HepG2 (cell line): ENCODE measurements around the gene CERS6. TPM values are rescaled to one million over a fixed set of nuclear protein-coding genes. Genes with fewer than 3 reads are reported as not detected.

Source experiments
- ATAC-seq: fragments of 200-7000 bp; cut with Tn5 transposase; 3 replicates; pipeline ENCODE4 v1.9.1; 2020; ENCODE audit warnings: mild to moderate bottlenecking, moderate library complexity
- BruUV-seq: library from RNA; stranded (reverse); fragments of 400-500 nt; replicated peaks from 2 replicates; lab custom pipeline; 2021; lab: Mats Ljungman, UMichigan
- CTCF ChIA-PET: fragments of 300-600 bp; formaldehyde crosslinking; extraction: SDS; loops from one replicate; lab custom pipeline; 2021; ENCODE audit warnings: low total read pairs, inconsistent platforms, low intra/inter-chr PET ratio; lab: Yijun Ruan, JAX
- POLR2A ChIA-PET: fragments of 350-600 bp; sonication (Branson Sonifier 250); formaldehyde crosslinking; loops from one replicate; lab custom pipeline; 2020; ENCODE audit warnings: antibody characterized with exemption, inconsistent platforms; lab: Yijun Ruan, JAX
- DNase-seq: peaks from one replicate; pipeline ENCODE4 v3.0.0-alpha.2; 2015; ENCODE audit warnings: low spot score
- FAIRE-seq: peaks from 3 replicates; lab custom pipeline; 2011; peaks lifted over from hg19 to GRCh38; lab: Jason Lieb, UNC
- H2AFZ ChIP-seq: one replicate; pipeline ENCODE4 v1.6.1; 2011; ENCODE audit warnings: low read length, inconsistent platforms
- H3K27ac ChIP-seq: fragments of 300-600 bp; 3 replicates; pipeline ENCODE4 v1.8.0; 2011; ENCODE audit warnings: mixed run types, mild to moderate bottlenecking, mixed read lengths, low read length, inconsistent platforms; ENCODE audit not compliant: insufficient read depth; ENCODE audit errors: extremely low read length
- H3K27me3 ChIP-seq, 2 experiments: fragments of 200-600 bp in 1 of 2; 2 replicates in 1 of 2; 3 replicates in 1 of 2; pipeline versions ENCODE4 v1.6.0 to v1.8.0; 2011; ENCODE audit warnings: low read length in 2 of 2, mild to moderate bottlenecking in 2 of 2, moderate library complexity in 2 of 2, inconsistent platforms in 1 of 2; ENCODE audit not compliant: insufficient read depth in 2 of 2, control insufficient read depth in 1 of 2
- H3K36me3 ChIP-seq, 2 experiments: fragments of 200-600 bp in 1 of 2; replicated peaks in 1 of 2; 2 replicates in 1 of 2; 3 replicates in 1 of 2; pipeline versions ENCODE4 v1.5.1 to v1.8.0; 2011; ENCODE audit warnings: low read length in 2 of 2, inconsistent platforms in 1 of 2; ENCODE audit not compliant: insufficient read depth in 2 of 2, control insufficient read depth in 1 of 2
- H3K4me1 ChIP-seq: 2 replicates; pipeline ENCODE4 v1.5.1; 2012; ENCODE audit warnings: low read length, inconsistent platforms; ENCODE audit not compliant: insufficient read depth
- H3K4me2 ChIP-seq: 2 replicates; pipeline ENCODE4 v1.6.0; 2011; ENCODE audit warnings: low read depth, low read length, inconsistent platforms
- H3K4me3 ChIP-seq, 3 experiments: fragments of 200-600 bp in 1 of 3; sonication (generic), shearing (Covaris generic) in 1 of 3; replicated peaks in 1 of 3; 2 replicates each; pipeline ENCODE4 v1.5.1; 2011 to 2016; ENCODE audit warnings: low read length in 3 of 3, inconsistent platforms in 2 of 3, low read depth in 2 of 3, mild to moderate bottlenecking in 2 of 3, control low read depth in 1 of 3, mixed read lengths in 1 of 3; ENCODE audit not compliant: insufficient read depth in 1 of 3
- H3K79me2 ChIP-seq: one replicate; pipeline ENCODE4 v1.6.1; 2011; ENCODE audit warnings: low read length, inconsistent platforms; ENCODE audit not compliant: insufficient read depth
- H3K9ac ChIP-seq: 2 replicates; pipeline ENCODE4 v1.6.0; 2011; ENCODE audit warnings: mild to moderate bottlenecking, low read depth, low read length, inconsistent platforms; ENCODE audit not compliant: insufficient read depth
- H3K9me3 ChIP-seq: 2 replicates; pipeline ENCODE4 v1.5.1; 2012; ENCODE audit warnings: mild to moderate bottlenecking, low read length
- H4K20me1 ChIP-seq: 2 replicates; pipeline ENCODE4 v1.6.0; 2011; ENCODE audit warnings: inconsistent platforms, mild to moderate bottlenecking, low read length, moderate library complexity; ENCODE audit not compliant: insufficient read depth
- DBP ChIP-seq: sonication (generic); formaldehyde crosslinking; IDR thresholded peaks from 2 replicates; pipeline ENCODE4 v1.4.0; 2020; ENCODE audit warnings: missing genetic modification reagents; ENCODE audit errors: not compliant biosample characterization
- GLMP ChIP-seq: sonication (generic); formaldehyde crosslinking; IDR thresholded peaks from 2 replicates; pipeline ENCODE4 v1.9.0; 2021; ENCODE audit warnings: missing genetic modification reagents, mild to moderate bottlenecking, borderline replicate concordance
- GZF1 ChIP-seq: sonication (generic); formaldehyde crosslinking; IDR thresholded peaks from 2 replicates; pipeline ENCODE4 v1.5.1; 2020; ENCODE audit warnings: mild to moderate bottlenecking, missing genetic modification reagents
- MAZ ChIP-seq, 2 experiments: sonication (generic) in 1 of 2; formaldehyde crosslinking in 1 of 2; IDR thresholded peaks; 2 replicates each; pipeline versions ENCODE4 v1.5.0 to v1.6.1; 2012 to 2020; ENCODE audit warnings: low read depth in 2 of 2, mild to moderate bottlenecking in 2 of 2, borderline replicate concordance in 1 of 2, improper control_type of control experiment in 1 of 2, low read length in 1 of 2, missing genetic modification reagents in 1 of 2, moderate library complexity in 1 of 2
- MXD3 ChIP-seq: IDR thresholded peaks from 2 replicates; pipeline ENCODE4 v1.6.1; 2016; ENCODE audit warnings: mild to moderate bottlenecking, missing biosample characterization, missing genetic modification reagents
- NR2F2 ChIP-seq: IDR thresholded peaks from 2 replicates; pipeline ENCODE4 v1.6.1; 2012; ENCODE audit warnings: low read depth, inconsistent platforms, borderline replicate concordance
- SIN3B ChIP-seq: fragments of 150-350 bp; IDR thresholded peaks from 2 replicates; pipeline ENCODE4 v1.6.1; 2014; ENCODE audit warnings: low read length
- SPEN ChIP-seq: sonication (generic); formaldehyde crosslinking; IDR thresholded peaks from 2 replicates; pipeline ENCODE4 v1.5.1; 2020; ENCODE audit warnings: low read depth, mild to moderate bottlenecking, missing genetic modification reagents
- ZMYM4 ChIP-seq: sonication (generic); formaldehyde crosslinking; IDR thresholded peaks from 2 replicates; pipeline ENCODE4 v1.8.1; 2023; ENCODE audit warnings: mild to moderate bottlenecking, missing genetic modification reagents
- ZNF460 ChIP-seq: sonication (generic); formaldehyde crosslinking; IDR thresholded peaks from 2 replicates; pipeline ENCODE4 v1.5.1; 2020; ENCODE audit warnings: missing genetic modification reagents, mild to moderate bottlenecking, borderline replicate concordance
- ZNF543 ChIP-seq: sonication (generic); formaldehyde crosslinking; IDR thresholded peaks from 2 replicates; pipeline ENCODE4 v1.4.0; 2020; ENCODE audit warnings: mild to moderate bottlenecking, missing genetic modification reagents
- ZNF572 ChIP-seq: sonication (generic); formaldehyde crosslinking; IDR thresholded peaks from 2 replicates; pipeline ENCODE4 v1.5.1; 2020; ENCODE audit warnings: mild to moderate bottlenecking, missing genetic modification reagents
- in situ Hi-C: cut with HindIII; loops from 2 replicates; pipeline ENCODE4 v1.10.0; 2017; ENCODE audit warnings: low pct_unique_long_range_greater_than_20kb; ENCODE audit not compliant: extremely low pct_ligation_motif_present
- intact Hi-C: fragments of 100-400 bp; cut with micrococcal nuclease; formaldehyde crosslinking; loops from one replicate; pipeline ENCODE4 v1.10.0; 2022; ENCODE audit not compliant: unreplicated experiment
- polyA plus RNA-seq, 8 experiments: library from polyadenylated mRNA; depleted of rRNA in 3 of 8; stranded (reverse) in 7 of 8; unstranded in 1 of 8; fragments of >200 nt; fragmentation: Illumina TruSeq in 4 of 8; extraction: Trizol in 4 of 8; gene quantifications; 2 replicates each; pipeline versions ENCODE4 v1.2.1 to v1.2.3, GENCODE V29; 2011 to 2016; ENCODE audit warnings: low read depth in 4 of 8, missing spikeins in 1 of 8, mixed read lengths in 1 of 8; ENCODE audit not compliant: insufficient read depth in 1 of 8
- total RNA-seq, 5 experiments: library from RNA; depleted of rRNA; stranded (reverse); fragments of >200 nt; fragmentation: Illumina TruSeq; extraction: Trizol; gene quantifications; 2 replicates each; pipeline ENCODE4 v1.2.3, GENCODE V29; 2016; ENCODE audit warnings: low read depth in 1 of 5
- TF ChIP-seq, protein P1 (sequence below): IDR thresholded peaks from 2 replicates; pipeline ENCODE4 v1.6.1; 2016; ENCODE audit warnings: low read depth, borderline replicate concordance
- TF ChIP-seq, protein P2 (sequence below): fragments of 450-650 bp; IDR thresholded peaks from 2 replicates; pipeline ENCODE4 v1.6.1; 2017

CERS6 gene
- total and polyA plus RNA-seq, 2 of the 13 experiments (the other 11 are each of a cell fraction or from before 2014, with no cell fraction given), result 10.1 to 20.3 TPM

DNA sequence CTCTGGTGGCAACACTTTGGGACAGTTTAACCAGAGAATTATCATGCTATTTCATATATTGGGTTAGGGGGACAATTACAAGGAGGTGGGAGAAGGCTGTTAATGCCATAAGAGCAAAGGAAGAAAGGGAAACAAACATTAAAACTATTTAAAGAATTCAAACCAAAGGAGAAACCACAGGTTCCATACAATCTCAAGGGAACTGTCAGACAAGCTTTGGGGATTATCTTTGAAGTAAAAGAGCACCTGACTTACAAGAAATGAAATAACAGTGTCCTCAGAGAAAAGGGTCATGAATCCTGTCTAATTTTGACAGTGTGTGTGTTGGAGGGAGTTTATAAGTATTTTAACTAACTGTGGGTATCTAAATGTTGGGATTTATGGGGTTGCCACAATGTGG, 44.4 kb downstream of the CERS6 start:
- H2AFZ ChIP-seq, result no peak overlapping the region
- no peak overlapping the region for H3K4me3 ChIP-seq
- FAIRE-seq, result no peak
- no peaks in the 10 kb centered on the region for H3K27me3 ChIP-seq
- H3K4me2 ChIP-seq, result no peak overlapping the region
- no peak for DNase-seq
- H3K4me1 ChIP-seq, result peaks cover 4% of the 10 kb centered on the region
- no TSS peak for BruUV-seq
- POLR2A ChIA-PET, result no interaction called here
- in situ Hi-C loops (no loop called here), intact Hi-C loops (no loop called here)
- peaks cover 28% of the 10 kb centered on the region for H3K79me2 ChIP-seq
- no peak overlapping the region for H3K9ac ChIP-seq
- H3K27ac ChIP-seq, result no peak overlapping the region
- no peaks in the 10 kb centered on the region for H3K36me3 ChIP-seq
- TF ChIP-seq GLMP (no peak), DBP (CRISPR knock-in tag) (no peak), ZNF460 (CRISPR knock-in tag) (no peak), ZMYM4 (CRISPR knock-in tag) (no peak), SPEN (CRISPR knock-in tag) (no peak), SIN3B (no peak), MAZ (IDR thresholded peaks at IDR 0.05; ENCODE audit: borderline replicate concordance, low read depth, low read length) (no peak), MAZ (CRISPR knock-in tag; IDR thresholded peaks at IDR 0.05; ENCODE audit: low read depth) (no peak), GZF1 (no peak), ZNF543 (CRISPR knock-in tag) (no peak), ZNF572 (no peak), NR2F2 (no peak), MXD3 (no peak)
- TF ChIP-seq, protein P1, sequence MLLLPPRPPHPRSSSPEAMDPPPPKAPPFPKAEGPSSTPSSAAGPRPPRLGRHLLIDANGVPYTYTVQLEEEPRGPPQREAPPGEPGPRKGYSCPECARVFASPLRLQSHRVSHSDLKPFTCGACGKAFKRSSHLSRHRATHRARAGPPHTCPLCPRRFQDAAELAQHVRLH, result no peak
- TF ChIP-seq, protein P2, sequence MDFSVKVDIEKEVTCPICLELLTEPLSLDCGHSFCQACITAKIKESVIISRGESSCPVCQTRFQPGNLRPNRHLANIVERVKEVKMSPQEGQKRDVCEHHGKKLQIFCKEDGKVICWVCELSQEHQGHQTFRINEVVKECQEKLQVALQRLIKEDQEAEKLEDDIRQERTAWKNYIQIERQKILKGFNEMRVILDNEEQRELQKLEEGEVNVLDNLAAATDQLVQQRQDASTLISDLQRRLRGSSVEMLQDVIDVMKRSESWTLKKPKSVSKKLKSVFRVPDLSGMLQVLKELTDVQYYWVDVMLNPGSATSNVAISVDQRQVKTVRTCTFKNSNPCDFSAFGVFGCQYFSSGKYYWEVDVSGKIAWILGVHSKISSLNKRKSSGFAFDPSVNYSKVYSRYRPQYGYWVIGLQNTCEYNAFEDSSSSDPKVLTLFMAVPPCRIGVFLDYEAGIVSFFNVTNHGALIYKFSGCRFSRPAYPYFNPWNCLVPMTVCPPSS, result no peak
- ATAC-seq, result no peak
- H4K20me1 ChIP-seq, result no peaks in the 10 kb centered on the region
- H3K9me3 ChIP-seq, result no peaks in the 10 kb centered on the region
- CTCF ChIA-PET, result no interaction called here
